HG03469 (cell line): ENCODE measurements around the gene PPP2R2C.

Source experiments
- ATAC-seq: cut with Tn5 transposase; IDR thresholded peaks from one replicate; pipeline ENCODE4 v1.9.1; 2021; ENCODE audit warnings: mild to moderate bottlenecking, moderate library complexity, moderate number of reproducible peaks; ENCODE audit not compliant: unreplicated experiment

The PPP2R2C gene

DNA sequence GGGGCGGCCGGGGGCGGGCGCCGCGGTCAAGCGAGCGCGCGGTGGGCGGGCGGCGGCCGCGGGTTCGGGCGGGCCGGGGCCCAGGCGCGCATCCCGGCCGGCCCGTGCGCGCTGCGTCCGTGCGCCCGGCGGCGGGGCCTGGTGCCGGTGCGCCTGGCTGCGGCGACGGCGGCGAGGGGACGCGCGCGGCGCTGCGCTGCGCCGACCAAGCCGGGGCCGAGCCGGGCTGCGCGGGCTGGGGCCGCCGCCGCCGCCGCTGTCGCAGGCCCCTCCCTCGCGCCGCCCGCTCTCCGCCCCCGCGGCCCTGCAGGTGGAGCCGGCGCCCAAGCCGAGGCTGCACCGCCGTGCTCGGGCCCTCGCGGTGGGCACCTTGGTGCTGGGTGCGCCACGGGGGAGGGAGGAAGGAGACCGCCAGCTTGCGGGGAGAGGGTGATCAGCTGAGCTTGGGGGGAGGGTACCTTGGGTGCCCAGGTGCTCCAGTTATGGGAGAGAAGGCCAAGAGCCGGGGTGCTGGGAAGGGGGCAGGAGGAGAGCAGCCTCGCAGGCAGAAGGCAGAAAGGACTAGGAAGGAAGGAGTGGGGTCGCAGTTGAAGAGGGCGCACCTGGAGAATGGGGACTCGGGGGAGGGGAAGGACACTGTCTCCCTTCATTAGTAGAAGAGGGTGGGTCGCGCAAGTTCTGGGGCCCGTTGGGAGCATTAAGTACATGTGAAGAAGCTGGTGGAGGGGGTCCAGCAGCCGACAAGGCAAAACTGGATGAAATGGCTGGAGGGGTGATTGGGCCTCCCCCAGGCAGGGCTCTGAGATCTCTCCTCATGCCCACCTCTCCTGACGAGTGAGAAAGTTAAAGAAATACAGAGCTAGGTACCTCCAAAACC lies at the start of gene PPP2R2C:
Gene PPP2R2C, minus strand, starts transcription at position 228 of the 877 bp plus-strand sequence. CDS start 385 bp downstream, outside the sequence.
- ATAC-seq = no peak

DNA sequence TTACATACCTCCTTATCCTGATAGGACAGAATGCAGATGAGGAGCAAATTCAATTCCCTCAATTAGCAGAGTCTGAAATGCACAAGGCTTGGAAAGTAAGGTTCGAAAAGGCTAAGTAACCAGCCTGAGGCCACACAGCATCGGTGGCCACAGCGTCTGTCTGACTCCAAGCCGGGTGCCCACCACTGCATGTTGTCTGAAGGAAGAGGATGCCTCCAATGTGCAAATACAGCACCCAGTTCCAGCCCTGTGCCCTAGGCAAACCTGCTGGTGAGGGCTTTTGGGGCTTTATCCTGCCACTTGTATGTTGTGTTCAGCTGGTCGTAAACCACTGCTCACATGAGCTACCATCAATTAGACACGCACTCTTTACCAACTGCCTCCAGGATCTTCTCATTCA lies 48.6 kb upstream of the PPP2R2C start:
- no peak for ATAC-seq

DNA sequence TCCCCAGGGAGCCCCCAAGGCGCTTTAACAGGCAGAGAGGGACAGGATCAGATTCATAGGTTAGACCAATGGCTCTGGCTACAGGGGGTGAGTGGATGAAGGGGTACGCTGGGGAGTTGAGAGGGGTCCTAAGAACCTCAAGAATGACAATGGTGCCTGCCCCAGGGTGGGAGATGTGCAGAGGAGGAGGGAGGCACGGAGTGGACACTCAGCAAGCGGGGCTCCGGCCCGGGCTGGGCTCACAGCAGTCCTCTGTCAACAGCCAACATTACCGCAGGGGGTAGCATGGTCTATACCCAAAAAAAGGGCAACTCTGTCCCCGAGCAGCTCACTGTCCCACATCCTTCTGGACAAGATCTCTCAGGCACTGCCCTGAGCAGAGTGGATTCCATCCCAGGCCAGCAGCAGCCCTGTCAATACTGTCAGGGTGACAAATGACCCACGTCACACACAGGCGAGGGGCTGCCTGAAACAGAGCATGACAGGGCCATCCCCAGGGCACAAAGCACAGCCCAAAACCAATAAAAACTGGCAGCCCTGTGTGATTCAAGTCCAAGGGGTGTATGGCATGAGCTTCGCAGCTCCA lies 47.7 kb upstream of the PPP2R2C start:
- no peak for ATAC-seq

DNA sequence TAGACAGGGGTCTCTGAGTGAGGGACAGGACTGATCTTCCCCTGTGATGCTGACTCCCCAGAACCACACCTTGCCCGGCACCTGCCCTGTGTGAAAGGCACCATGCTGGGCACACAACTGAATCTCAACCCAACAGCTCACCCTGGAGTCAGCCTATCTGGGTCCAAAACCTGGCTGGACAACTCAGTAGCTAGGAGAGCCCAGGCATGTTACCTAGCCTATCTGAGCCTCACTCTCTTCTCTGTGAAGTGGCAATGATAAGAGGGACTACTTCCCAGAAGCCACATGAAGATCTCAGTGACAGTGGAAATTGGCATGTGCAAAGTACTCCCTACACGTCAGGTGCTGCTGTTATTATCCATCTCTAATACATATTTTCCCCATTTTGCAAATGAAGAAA lies 44.8 kb upstream of the PPP2R2C start:
- ATAC-seq = no peak

DNA sequence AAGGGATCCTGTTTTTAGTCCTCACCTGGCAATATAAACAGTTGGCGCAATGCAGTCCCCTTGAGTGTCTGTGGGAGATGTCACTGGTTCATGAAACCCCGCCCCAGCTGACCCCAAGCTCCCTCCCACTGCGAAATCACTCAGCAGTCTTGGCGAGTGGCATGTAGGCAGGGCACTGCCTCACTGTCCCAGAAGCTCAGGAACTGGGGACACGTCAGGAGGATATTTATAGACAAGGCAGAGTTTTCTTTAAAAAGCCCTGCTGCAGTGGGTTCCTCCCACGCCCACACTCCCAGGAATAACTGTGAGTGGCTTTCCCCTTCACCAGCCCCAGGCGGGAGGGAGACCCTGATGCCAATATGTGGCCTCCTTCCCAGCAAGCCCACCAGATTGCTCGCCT lies 44.3 kb upstream of the PPP2R2C start:
- ATAC-seq = no peak

DNA sequence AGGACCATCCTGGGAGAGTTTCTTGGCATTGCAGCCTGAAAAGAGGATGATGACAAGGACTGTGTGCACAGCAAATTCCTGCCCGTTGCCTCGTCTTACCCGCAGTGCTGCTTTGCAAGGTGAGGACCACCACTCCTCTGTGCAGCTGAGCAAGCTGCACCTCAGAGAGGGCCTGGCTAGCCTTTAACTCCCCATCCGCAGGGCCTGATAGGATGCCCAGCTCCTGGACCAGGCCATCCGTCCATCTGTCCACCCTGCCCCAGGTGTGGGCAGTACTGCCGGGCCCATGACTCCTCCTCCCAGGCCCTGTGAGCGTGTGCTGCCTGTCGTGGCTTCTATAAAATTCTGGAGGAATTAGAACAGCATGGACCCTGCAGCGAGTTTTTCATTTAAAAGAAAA lies 43.9 kb upstream of the PPP2R2C start:
- no peak for ATAC-seq

DNA sequence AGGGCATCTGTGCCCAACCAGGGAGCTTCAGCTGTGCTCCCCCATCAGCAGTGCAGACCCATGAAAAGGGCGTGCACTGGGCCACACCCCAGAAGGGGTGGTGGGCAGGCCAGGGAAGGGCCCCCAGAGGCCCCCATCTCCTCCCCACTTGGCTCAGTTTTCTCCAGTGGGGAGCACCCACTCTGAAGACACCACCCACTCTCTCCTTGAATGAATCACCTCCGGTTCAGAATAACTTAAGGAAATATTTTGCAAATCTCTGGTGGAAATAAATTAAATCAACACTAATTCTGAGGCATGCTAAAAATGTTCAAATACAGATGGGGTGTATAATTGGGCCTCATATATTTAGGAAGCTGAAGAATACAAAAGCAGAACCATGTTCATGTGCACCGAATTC lies 41.3 kb upstream of the PPP2R2C start:
- no peak for ATAC-seq

DNA sequence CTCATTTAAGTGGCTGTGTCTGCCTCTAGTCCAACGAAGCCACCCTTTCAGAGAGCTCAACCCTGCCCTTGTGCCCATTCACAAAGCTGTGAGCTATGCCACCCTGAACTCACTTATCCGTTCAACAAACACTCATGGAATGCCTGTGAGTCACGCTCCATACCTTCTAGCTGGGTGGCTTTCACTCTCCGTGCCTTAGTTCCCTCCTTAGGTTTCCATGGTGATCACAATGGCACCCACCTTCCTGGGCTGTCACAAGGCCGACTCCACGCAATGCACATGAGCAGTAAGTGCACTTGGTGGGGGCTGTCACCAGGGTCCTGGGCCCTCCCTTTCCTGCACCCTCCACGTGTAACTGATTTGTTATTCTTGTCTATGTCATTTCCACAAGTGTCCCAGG lies 37.2 kb upstream of the PPP2R2C start:
- no peak for ATAC-seq

DNA sequence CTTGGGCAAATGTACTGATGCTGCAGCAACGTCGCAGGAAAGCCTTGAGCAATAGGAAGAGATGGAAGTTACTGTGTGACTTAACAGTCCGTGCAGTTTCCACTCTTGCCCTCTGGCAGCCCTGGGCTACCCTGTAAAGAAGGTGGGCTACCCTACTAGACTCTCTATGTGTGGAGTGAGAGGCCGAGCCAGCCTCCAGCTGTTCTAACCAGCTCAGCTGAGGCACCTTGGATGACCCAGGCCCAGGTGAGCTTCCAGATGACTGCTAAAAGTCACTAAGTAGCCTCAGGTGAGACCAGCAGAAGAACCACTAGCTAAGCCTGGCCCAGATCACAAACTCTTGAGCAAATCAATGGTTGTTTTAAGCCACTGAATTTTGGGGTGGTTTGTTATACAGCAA lies 34.9 kb upstream of the PPP2R2C start:
- no peak for ATAC-seq

DNA sequence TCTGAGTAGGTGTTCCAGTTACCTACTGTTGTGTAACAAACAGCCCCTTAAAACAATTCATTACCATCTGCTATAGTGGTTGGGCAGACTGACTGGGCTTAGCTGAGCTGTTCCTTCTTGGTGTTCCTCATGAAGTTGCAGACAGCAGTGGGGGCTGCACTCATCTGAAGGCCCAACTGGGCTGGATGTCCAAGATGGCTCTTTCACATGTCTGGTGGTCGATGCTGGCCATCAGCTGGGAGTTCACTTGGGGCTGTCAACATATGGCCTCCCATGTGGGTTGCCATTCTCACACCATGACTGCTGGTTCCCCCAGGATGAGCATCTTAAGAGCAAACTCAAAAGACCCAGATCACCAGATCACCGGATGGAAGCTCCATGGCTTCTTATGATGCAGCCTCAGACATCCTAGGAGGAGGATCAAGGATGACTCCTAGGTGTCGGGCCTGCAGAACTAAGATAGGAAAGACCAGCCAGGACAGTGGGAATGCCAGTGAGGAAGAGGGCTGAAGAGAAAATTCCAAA lies 34.3 kb upstream of the PPP2R2C start:
- ATAC-seq = no peak

DNA sequence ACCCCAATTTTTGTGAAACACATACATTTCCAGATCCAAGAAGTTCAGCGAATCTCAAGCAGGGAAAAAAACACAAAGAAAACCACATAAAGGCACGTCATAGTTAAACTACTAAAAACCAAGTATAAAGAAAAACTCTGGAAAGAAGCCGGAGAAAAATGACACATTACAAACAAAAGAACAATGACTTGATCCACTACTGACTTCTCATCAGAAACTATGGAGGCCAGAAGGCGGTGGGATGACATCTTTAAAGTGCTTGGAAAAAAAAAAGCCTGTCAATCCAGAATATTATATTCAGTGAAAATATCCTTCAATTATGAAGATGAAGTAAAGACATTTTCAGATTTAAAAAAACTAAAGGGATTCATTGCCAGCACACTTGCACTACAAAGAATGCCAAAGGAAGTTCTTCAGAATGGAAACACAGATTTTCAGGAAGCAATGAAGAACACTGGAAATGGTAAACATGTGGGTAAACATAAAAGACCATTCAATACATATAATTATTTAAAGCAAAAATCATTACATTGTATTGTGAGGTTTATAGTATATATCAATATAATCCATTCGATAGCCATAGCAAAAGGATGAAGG lies 32.6 kb upstream of the PPP2R2C start:
- ATAC-seq = no peak

DNA sequence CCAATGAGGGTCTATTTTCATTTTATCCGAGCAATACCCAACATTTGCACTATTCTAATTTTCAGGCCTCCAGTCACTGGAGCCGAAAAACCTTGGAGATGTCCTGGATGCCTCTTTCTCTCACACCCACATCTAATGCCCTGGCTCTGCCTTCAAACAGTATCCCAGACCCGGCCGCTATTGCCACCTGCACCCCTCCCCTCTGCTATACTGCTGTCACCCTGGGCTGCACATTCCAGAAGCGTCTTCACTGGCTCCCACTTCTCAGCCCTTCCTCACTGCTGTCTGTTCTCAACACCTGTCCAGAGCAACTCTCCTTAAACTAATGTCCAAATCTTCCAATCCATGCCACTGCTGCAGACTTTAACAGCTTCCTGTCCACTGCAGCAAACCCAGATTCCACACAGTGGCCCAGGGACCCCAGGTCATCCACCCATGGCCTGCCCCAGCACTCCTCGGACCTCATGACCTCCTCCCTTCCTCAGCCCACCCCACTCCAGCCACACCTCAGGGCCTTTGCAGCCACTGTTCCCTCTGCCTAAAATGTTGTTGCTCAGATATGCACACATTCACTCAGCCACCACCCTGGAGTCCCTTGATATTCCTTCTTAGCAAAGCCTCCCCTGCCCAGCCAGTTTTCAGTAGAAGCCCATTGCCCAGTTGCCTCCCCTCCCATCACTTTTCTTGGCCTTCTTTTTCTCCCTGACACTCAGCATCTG lies 30.5 kb upstream of the PPP2R2C start:
- ATAC-seq = no peak

DNA sequence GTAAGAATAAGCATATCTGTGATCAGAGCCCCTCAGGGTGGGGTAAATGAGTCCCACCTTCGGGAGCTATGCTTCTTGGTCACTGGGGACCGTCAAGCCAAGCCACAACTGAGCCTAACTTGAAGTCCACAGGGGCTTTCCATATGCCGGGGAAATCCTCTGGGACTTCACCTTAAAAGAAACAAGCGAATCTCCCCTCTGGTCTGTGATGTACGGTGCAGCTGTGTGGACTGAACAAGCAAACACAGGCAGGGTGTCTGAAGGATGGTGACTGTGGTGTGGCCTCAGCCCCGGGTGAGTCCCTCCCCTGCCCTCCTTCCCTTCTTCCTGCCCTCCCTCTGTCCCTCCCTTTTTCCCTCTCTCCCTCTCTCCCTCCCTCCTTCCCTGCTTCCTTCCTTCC lies 29.7 kb upstream of the PPP2R2C start:
- ATAC-seq = no peak

DNA sequence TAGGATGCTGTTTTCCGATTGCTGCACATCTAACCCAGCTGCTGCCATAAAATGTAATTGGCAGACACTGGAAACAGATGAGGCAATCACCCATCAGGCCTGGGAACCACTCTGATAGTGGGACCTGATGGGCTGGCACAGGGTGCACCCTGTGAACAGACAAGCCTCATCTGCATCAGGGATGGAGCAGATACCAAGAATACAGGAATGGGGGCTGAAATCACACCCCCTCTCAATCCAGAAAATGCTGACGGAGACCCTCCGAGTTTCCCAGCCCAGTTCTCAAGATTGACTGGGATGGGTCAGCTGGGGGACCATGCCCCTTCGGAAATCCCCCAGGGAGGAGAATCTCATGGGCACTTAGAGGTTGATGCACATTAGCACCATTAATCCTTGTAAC lies 28.8 kb upstream of the PPP2R2C start:
- no peak for ATAC-seq

DNA sequence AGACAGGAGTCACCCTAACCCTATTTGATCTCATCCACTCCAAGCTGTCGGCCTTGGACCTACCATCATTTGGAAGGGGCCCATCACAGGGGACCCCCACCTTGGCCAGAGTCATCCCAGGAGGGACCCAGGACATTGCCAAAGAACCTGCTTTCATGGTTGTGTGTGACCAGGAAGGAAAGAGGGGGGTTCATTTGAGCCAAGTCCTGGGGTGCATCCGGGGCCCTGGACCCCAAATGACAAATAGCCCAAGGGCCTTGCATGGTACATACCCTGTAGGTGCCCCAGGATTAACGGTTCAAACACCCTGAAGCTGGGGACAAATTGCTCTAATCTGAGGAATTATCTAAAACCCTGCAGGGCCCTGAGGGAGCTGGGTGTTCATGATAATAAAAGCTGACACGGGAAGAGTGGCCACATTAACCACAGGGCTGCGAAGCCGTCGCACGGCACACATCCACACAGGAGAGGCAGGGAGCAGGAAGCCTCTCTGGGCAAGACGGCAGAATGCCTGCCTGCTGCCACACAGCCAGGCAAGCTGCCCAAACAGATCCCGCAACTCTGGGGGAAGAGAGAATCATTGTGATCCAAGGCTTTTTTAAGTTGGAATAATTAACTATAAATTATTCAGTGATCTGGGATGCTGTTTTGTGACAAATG lies 28.2 kb upstream of the PPP2R2C start:
- ATAC-seq = no peak

DNA sequence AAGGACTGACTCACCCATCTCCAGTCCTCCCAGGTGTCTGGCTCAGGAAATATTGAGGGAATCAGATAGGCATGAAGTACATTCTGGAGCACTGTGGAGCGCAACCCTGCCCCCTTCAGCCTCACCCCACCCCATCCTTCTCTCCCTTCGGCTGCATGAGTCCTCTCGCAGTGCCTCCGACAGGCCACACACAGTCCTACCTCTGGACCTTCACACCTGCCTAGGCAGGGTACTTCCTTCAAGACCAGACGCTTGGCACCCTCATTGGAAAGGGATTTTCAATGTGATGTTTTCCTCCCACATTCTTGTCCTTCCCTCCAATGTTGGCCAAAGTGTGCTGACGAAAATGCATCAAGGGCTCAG lies 26.8 kb upstream of the PPP2R2C start:
- ATAC-seq = no peak

DNA sequence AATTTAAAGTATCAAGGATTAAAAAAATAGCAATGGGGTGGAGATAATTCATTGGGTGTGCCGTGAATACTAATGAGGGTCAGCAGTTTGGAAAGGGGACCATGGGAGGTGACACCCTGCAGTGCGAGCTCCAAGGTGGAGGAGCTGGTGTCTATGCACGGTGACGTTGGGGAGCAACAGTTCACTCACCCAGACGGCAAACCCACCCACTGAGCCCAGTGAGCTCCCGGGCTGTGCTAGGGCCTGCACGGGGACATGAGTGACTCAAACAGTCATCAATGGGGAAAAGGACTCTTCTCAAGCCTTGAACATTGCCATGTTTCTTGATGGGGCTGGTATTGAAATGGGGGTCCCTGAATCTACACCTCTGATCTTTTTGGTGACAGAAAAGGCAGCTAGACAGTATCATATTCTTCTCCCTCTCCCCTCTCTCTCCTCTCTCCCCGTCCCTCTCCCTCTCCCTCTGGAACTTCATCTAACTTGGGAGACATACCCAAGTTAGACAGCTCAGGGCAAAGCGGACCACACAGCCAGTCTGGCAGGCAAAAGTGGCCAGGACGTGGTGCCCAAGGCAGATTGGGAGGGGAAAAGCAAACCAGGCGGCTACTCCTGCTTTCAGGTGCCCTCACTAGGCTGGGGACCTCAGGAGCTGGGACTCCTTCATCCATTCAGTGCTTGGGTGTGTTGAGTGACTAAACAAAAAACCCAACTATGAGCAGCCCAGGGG lies 26.3 kb upstream of the PPP2R2C start:
- ATAC-seq = no peak

DNA sequence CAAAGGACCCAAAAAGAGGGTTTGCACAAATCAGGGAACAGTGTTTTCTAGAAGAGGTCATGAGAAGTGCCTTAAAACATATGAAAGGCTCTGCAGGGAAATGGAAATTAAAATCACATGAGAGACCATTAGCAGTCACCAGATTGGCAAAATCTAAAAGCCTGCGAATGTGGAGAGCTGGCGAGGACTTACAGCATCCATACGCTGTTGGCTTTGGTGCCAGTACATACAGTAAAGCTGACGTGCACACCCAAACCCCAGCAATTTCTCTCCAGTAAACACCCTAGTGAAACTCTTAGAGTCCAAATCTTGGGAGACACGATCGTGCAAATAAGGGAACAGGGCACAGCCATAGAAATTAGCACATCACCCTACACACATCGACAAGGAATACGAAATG lies 25.4 kb upstream of the PPP2R2C start:
- no peak for ATAC-seq

DNA sequence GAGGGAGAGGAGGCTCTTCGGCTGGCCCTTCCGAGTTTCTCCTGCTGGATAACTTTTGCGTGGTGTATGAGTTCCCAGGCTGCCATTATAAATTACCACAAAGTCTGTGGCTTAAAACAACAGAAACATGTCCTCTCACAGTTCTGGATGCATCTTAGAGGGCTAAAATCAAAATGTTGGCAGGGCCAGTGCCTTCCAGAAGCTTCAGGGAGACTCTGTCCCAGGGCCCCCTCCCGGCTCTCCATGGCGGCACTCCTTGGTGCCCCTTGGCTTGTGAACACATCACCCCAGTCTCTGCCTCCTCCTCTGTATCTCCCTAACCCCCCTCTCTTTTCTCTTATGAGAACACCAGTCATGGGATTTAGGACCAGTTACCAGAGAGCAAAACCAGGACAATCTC lies 23.3 kb upstream of the PPP2R2C start:
- ATAC-seq = no peak

DNA sequence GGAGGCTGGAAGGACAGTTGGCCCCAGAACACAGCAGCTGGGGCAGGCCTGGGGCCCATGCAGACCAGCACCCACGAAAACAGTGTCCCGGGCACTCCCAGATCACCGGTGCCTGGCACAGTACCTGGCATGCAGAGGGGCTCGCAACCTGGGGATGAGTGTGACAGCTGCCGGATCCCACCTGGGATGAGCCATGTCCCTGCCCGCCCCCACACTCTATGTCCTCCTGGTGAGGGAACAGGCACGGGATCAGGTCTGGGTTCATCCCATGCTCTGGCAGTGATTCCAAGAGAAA lies 22.8 kb upstream of the PPP2R2C start:
- no peak for ATAC-seq
